ENCODE data around the gene UVRAG.
"Not testable (repeated sequence)": the region's sequence is repeated elsewhere in the genome, so short reads cannot be mapped to it uniquely, and the experiment has no call there.

The UVRAG gene

GRCh38 chr11:75968021-75968625 lies 153.1 kb downstream of the UVRAG start:
- DNase-seq (ENCODE audit: low spot score), result peak; percentile 2

DNA sequence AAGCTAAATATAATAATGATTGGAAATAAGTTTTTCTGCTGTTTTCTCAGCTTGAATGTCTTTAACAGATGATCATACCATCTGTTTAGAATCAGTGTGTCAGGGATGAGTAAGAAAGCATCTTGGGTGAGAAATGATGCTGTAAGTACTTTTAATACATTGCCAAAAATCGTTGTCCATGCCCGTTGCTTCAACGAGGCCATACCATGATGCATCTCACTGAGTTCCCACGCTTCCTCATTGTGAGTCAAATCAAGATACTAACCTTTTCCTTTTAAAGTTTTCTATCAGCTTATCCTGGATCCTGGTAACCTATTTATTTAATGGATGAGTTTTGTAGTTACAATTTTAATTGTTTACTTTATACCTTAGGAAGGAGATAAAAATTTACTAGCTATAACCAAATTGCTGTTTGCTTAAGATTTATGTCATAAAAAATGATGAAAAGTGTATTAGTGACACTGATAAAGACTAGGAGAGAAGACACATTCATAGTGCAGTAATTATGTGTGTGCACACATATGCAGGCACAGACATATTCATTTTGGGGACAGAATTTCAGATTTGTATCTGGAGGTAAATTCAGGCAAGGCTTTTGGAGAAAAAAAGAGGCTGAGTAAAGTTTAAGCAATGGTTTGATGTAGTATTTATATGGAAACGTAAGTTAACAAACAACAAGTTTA lies 154.8 kb downstream of the UVRAG start:
- peak; percentile 21 for DNase-seq (ENCODE audit: low spot score)

DNA sequence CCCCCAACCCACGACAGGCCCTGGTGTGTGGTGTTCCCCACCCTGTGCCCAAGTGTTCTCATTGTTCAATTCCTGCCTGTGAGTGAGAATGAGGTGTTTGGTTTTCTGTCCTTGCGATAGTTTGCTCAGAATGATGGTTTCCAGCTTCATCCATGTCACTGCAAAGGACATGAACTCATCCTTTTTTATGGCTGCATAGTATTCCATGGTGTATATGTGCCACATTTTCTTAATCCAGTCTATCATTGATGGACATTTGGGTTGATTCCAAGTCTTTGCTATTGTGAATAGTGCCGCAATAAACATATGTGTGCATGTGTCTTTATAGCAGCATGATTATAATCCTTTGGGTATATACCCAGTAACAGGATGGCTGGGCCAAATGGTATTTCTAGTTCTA lies 158.7 kb downstream of the UVRAG start:
- DNase-seq (ENCODE audit: low spot score), result not testable (repeated sequence)

DNA sequence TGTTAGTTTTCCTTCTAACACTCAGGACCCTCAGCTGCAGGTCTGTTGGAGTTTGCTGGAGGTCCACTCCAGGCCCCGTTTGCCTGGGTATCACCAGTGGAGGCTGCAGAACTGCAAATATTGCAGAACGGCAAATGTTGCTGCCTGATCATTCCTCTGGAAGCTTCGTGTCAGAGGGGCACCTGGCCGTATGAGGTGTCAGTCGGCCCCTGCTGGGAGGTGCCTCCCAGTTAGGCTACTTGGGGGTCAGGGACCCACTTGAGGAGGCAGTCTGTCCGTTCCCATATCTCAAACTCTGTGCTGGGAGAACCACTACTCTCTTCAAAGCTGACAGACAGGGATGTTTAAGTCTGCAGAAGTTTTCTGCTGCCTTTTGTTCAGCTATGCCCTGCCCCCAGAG lies 164.1 kb downstream of the UVRAG start:
- DNase-seq (ENCODE audit: low spot score), result not testable (repeated sequence)

GRCh38 chr11:75979479-75980027 lies 164.5 kb downstream of the UVRAG start:
- not testable (repeated sequence) for DNase-seq (ENCODE audit: low spot score)

GRCh38 chr11:75980031-75980430 lies 165.0 kb downstream of the UVRAG start:
- DNase-seq (ENCODE audit: low spot score), result no peak

- DNase-seq (ENCODE audit: low spot score), result no peak
Observed at GRCh38 chr11:75981546-75981945, 166.5 kb downstream of the UVRAG start.

DNA sequence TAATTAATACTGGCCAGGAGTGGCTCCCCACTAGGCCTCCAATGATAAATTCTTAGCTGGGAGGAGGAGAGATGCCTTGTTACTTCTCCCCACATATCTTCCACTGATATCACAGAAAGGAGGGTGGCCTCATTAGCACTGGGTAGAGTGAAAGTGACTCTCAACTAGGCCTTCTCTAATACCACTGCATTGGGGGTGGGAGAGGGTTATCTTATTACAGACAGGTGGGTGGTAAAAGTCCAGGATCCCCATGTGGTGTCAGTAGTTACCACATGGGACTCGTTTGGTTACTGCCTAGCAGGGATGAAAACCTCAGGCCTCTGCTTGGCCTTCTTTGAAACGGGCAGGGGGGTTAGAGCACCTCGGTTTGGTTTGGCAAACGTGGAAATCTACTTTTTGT lies 167.3 kb downstream of the UVRAG start:
- DNase-seq (ENCODE audit: low spot score), result no peak

DNA sequence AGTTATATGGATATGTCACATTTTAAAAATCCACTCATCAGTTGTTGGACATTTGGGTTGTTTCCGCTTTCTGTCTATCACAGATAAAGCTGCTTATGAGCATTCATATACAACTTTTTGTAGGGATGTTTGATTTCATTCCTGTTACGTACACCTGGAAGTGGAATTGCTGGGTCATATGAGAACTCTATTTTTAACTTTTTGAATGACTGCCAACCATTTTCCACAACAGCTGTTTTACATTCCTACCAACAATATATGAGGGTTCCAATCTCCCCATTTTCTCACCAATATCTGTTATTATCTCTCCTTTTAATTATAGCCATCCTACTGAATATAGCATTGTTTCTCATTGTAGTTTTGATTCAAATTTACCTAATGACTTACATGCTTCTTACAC lies 172.0 kb downstream of the UVRAG start:
- DNase-seq (ENCODE audit: low spot score), result no peak

DNA sequence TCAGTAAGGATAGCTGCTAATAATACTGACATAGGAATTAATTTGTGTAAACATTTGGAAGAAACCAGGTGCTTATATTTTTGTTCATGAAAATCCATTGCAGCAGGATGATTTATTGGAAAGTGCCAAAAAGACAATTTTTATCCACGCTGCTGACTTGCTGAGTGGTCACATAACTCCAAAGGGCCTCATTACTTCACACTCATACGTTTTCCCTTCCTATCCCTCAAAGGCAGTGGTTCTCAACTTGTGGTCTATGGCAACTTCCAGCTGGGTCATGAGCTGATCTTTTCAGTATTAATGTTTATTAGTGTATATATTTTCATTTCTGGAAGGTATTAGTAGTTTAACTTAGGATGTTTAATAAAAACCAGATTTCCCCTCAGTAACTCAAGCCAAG lies 178.1 kb downstream of the UVRAG start:
- DNase-seq (ENCODE audit: low spot score), result no peak

- DNase-seq (ENCODE audit: low spot score), result no peak
Observed at GRCh38 chr11:75994616-75995015, 179.6 kb downstream of the UVRAG start.

- DNase-seq (ENCODE audit: low spot score), result no peak
Observed at GRCh38 chr11:75996523-75997442, 181.8 kb downstream of the UVRAG start.

- no peak for DNase-seq (ENCODE audit: low spot score)
Observed at GRCh38 chr11:76004400-76004799, 189.4 kb downstream of the UVRAG start.

DNA sequence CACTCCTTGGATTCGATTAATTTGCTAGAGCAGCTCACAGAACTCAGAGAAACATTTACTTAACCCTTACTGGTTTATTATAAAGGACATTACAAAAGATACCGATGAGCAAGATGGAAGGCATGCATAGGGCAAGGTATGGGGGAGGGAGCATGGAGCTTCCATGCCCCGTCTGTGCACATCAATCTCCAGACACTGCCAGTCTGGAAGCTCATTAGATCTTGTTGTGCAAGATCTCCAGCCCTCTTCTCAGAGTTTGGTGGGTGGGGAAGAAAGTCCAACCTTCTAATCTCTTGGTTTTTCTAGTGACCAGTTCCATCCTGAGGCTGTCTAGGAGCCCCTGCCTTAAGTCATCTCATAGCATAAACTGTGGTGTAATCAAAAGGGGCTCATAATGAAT lies 190.7 kb downstream of the UVRAG start:
- no peak for DNase-seq (ENCODE audit: low spot score)

DNA sequence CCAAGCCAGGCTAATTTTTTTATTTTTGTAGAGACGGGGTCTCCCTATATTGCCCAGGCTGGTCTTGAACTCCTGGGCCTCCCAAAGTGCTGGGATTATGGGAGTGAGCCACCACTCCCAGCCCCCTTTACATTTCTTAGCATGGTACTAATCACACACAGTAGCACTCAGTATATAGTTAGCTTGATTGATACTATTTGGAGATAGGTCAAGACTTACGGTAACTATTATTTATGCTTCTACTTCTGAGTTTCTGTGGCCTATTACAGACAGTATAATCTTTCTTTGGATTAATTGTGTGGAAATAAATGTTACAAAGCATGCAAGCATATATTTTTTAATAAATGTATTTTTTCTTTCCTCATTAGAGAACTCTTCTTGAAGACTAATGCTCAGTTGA lies 192.2 kb downstream of the UVRAG start:
- DNase-seq (ENCODE audit: low spot score), result no peak

- no peak for DNase-seq (ENCODE audit: low spot score)
Observed at GRCh38 chr11:76008474-76008873, 193.5 kb downstream of the UVRAG start.

DNA sequence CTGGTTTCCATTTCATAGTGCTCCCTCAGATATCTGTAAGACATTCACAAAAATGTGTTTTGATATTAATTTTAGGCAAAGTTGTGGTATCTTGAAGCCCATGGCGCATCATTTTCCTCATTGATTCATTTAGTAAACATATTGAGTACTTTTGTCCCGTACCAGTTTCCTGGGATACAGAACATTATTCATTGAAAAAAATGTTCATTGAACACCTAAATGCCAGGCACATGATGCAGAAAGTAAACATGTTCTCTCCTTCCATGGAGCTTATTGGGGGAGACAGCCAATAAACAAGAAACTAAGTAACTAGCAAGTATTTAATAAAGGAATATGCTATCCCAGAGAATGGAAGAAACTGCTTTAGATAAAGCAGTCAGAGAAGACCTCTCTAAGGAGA lies 195.0 kb downstream of the UVRAG start:
- no peak for DNase-seq (ENCODE audit: low spot score)

GRCh38 chr11:76013526-76013925 lies 198.5 kb downstream of the UVRAG start:
- no peak for DNase-seq (ENCODE audit: low spot score)

DNA sequence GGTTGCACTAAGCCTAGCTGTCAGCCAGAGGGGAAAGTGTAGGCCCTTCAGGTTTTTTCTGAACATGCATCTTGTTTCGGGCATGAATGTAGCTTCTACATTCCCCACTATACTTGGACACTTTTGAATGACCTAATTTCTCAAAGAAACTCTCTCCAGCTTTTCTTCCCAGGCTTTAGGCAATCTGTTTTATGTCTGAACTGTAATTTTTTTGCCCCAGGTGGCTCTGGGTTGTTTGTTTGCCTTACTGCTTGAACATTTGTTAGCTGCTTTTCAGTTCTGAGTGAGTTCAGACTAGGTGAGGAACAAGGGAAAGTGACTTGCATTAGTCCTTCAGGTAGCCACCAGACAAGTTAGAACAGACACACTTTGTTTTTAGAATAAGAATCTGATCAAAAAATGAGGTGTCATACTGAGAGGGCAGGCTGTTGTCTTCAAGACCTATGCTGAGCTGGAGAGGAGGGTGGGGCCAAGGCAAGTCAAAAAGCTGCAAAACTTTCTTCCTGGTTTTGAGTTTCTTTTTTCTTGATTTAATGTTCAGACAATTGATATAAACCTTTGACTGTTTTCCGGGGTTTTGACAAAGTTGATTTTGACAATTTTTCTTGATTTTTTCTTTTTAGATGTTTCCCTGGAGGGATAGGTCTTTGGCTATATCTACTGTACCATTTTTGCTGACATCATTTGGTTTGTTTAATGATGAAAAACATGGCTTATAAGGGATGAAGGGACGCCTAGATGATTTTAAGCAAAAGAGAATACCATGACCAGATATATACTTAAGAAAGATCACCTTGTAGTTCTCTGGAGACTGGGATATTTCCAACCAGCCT lies 208.4 kb downstream of the UVRAG start:
- no peak for DNase-seq (ENCODE audit: low spot score)

DNA sequence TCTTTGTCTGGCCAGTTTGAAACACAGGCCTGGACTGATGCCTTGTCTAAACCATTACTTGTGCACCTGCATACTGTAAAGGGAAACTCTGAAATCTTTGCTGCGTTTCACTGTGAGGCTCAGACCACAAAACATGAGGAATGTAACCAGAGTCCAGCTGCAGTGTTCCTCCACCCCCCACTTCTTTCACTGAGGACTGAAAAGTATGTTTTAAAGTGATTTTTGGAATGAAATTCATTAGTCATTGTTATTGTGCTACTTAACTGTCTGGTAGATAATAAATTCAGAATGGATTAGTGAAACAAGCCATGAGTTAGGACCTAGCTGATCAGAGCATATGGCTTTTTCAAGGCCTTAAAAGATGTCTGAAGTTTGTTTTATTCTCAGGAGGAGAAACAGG lies 210.1 kb downstream of the UVRAG start:
- DNase-seq (ENCODE audit: low spot score), result peak; percentile 63

GRCh38 chr11:76025817-76026216 lies 210.8 kb downstream of the UVRAG start:
- no peak for DNase-seq (ENCODE audit: low spot score)

DNA sequence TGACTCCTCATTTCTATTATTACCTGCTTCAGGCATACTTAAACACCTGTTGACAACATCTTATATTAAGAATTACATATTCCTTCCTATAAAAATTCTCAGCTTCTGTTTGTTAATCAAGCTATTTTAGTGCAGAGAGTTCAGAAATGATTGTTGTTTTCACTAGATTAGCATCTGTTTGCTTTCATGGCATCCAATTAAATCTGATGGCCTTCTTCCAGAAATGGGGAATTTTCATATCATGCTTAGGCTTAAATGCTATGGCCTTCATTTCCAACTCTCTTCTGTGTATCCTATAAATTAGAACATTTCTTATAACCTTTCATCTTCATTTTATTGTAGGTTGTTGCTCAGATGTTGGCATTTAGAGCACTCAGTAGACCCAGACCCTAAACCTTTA lies 211.3 kb downstream of the UVRAG start:
- no peak for DNase-seq (ENCODE audit: low spot score)

Measured in AG08396 (cell line).